Keratinocyte (primary cell): ENCODE data around the gene TBX18. TPM values are rescaled to one million over a fixed set of nuclear protein-coding genes. Genes with fewer than 3 reads are reported as not detected.

ENCODE experiments used
- DNase-seq: peaks from one replicate; pipeline ENCODE4 v3.0.0-alpha.2; 2011; ENCODE audit warnings: low read depth, missing footprints, low spot score
- FAIRE-seq: peaks from 2 replicates; lab custom pipeline; 2011; peaks lifted over from hg19 to GRCh38; lab: Jason Lieb, UNC
- H2AFZ ChIP-seq: 2 replicates; pipeline ENCODE4 v1.6.0; 2012; ENCODE audit warnings: low read length, control low read depth, inconsistent platforms; ENCODE audit not compliant: control insufficient read depth
- H3K27ac ChIP-seq: 2 replicates; pipeline ENCODE4 v1.5.1; 2011; ENCODE audit warnings: low read length; ENCODE audit not compliant: control insufficient read depth, insufficient read depth
- H3K27me3 ChIP-seq: 3 replicates; pipeline ENCODE4 v1.6.0; 2011; ENCODE audit warnings: low read length; ENCODE audit not compliant: control insufficient read depth, insufficient read depth; ENCODE audit errors: extremely low read depth
- H3K36me3 ChIP-seq, 2 experiments: 2 replicates in 1 of 2; 3 replicates in 1 of 2; pipeline ENCODE4 v1.5.1; 2011; ENCODE audit warnings: low read length in 2 of 2, mild to moderate bottlenecking in 1 of 2; ENCODE audit not compliant: control insufficient read depth in 2 of 2, insufficient read depth in 2 of 2; ENCODE audit errors: extremely low read depth in 1 of 2
- H3K4me1 ChIP-seq: 3 replicates; pipeline ENCODE4 v1.5.1; 2011; ENCODE audit warnings: low read length; ENCODE audit not compliant: control insufficient read depth, insufficient read depth; ENCODE audit errors: extremely low read depth
- H3K4me2 ChIP-seq: 3 replicates; pipeline ENCODE4 v1.6.0; 2011; ENCODE audit warnings: low read depth, low read length; ENCODE audit not compliant: control insufficient read depth, insufficient read depth; ENCODE audit errors: extremely low read depth
- H3K4me3 ChIP-seq, 3 experiments: fragments of 200-600 bp in 1 of 3; sonication (generic) in 1 of 3; 2 replicates in 2 of 3; 3 replicates in 1 of 3; pipeline ENCODE4 v1.5.1; 2011 to 2016; ENCODE audit warnings: low read length in 3 of 3, mild to moderate bottlenecking in 3 of 3, control low read depth in 2 of 3, inconsistent platforms in 1 of 3, low read depth in 1 of 3, mixed read lengths in 1 of 3, mixed run types in 1 of 3, moderate library complexity in 1 of 3; ENCODE audit not compliant: control insufficient read depth in 2 of 3, insufficient read depth in 2 of 3; ENCODE audit errors: extremely low read depth in 1 of 3
- H3K79me2 ChIP-seq: 2 replicates; pipeline ENCODE4 v1.6.0; 2012; ENCODE audit warnings: low read length; ENCODE audit not compliant: control insufficient read depth, insufficient read depth
- H3K9ac ChIP-seq: 3 replicates; pipeline ENCODE4 v1.6.0; 2011; ENCODE audit warnings: low read length; ENCODE audit not compliant: control insufficient read depth, insufficient read depth; ENCODE audit errors: extremely low read depth
- H3K9me1 ChIP-seq: 3 replicates; pipeline ENCODE4 v1.6.0; 2011; ENCODE audit warnings: low read length; ENCODE audit not compliant: control insufficient read depth, insufficient read depth; ENCODE audit errors: extremely low read depth
- H3K9me3 ChIP-seq: 2 replicates; pipeline ENCODE4 v1.5.1; 2012; ENCODE audit warnings: low read depth, low read length; ENCODE audit not compliant: control insufficient read depth
- H4K20me1 ChIP-seq: 3 replicates; pipeline ENCODE4 v1.6.0; 2011; ENCODE audit warnings: low read length; ENCODE audit not compliant: control insufficient read depth, insufficient read depth; ENCODE audit errors: extremely low read depth
- CTCF ChIP-seq, 3 experiments: IDR thresholded peaks in 1 of 3; conservative IDR thresholded peaks in 1 of 3; optimal IDR thresholded peaks in 1 of 3; 2 replicates in 2 of 3; 3 replicates in 1 of 3; pipeline versions ENCODE3 to v1.5.1; 2011; ENCODE audit warnings: low read length in 3 of 3, mild to moderate bottlenecking in 3 of 3, moderate library complexity in 2 of 3, control low read depth in 1 of 3, inconsistent platforms in 1 of 3; ENCODE audit not compliant: insufficient read depth in 2 of 3; ENCODE audit errors: extremely low read depth in 1 of 3
- EZH2 ChIP-seq: IDR thresholded peaks from one replicate; pipeline ENCODE4 v1.6.1; 2012; ENCODE audit warnings: inconsistent platforms, mild to moderate bottlenecking, low read length, moderate library complexity
- dilution Hi-C: fragments of 300-500 bp; cut with MboI; formaldehyde crosslinking; loops from one replicate; pipeline ENCODE4 v1.7.0; 2020; ENCODE audit warnings: low sequenced_read_pairs; ENCODE audit not compliant: extremely low pct_ligation_motif_present
- polyA plus RNA-seq, 5 experiments: library from polyadenylated mRNA; depleted of rRNA in 3 of 5; stranded (reverse) in 3 of 5; stranded (forward) in 1 of 5; unstranded in 1 of 5; fragments of >200 nt; gene quantifications; 1 replicate in 1 of 5; 2 replicates in 3 of 5; 3 replicates in 1 of 5; pipeline versions ENCODE4 v1.2.1 to v1.2.3, GENCODE V29; 2011 to 2012; ENCODE audit warnings: missing spikeins in 2 of 5, low read depth in 1 of 5, low replicate concordance in 1 of 5

TBX18 gene
- polyA plus RNA-seq, 1 donor (not counting 4 experiments of a cell fraction or from before 2014, with no cell fraction given) = 0.03 TPM

- Histone ChIP-seq H3K4me2 (no peak overlapping the region), H3K27me3 (no peaks in the 10 kb centered on the region), H3K36me3 (no peaks in the 10 kb centered on the region), H3K9ac (no peak overlapping the region), H3K9me3 (no peaks in the 10 kb centered on the region), H3K9me1 (no peaks in the 10 kb centered on the region), H3K4me3 (no peak overlapping the region), H3K27ac (no peak overlapping the region), H4K20me1 (no peaks in the 10 kb centered on the region), H2AFZ (no peak overlapping the region), H3K79me2 (no peaks in the 10 kb centered on the region), H3K4me1 (no peaks in the 10 kb centered on the region)
- TF ChIP-seq EZH2 (no peak), CTCF (optimal IDR thresholded peaks at IDR 0.05 in 1 of 3, IDR thresholded peaks at IDR 0.05 in 1 of 3, conservative IDR thresholded peaks at IDR 0.05 in 1 of 3; ENCODE audit: extremely low read depth in 1 of 3, insufficient read depth in 2 of 3, low read length in 3 of 3) (no peak)
- FAIRE-seq = no peak
- dilution Hi-C loops = no loop called here
- DNase-seq = no peak
Measured at GRCh38 chr6:84665401-84665800, 99.0 kb downstream of the TBX18 start.

DNA sequence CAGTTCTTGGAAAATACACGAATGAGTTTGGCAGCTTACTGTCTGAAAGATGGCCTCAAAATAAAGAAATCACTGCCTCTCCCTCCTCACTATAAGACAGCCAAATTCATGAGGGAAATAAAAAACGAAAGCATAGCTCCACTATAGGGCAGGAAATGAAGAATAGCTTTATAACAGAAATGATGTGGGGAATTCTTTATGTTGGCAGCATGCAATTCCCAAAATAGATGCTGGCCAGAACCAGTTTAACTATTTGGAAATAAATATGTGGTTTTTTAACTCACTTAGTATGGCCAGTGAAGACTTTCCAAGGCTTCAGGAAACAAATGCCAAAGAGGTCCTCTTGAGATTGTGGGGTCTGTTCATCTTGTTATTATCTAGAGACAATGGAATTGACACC, 100.5 kb downstream of the TBX18 start:
- DNase-seq = no peak
- Histone ChIP-seq H2AFZ (no peak overlapping the region), H3K36me3 (no peaks in the 10 kb centered on the region), H3K4me3 (no peak overlapping the region), H3K27ac (no peak overlapping the region), H4K20me1 (no peaks in the 10 kb centered on the region), H3K9ac (no peak overlapping the region), H3K9me3 (no peaks in the 10 kb centered on the region), H3K4me2 (no peak overlapping the region), H3K4me1 (no peaks in the 10 kb centered on the region), H3K9me1 (no peaks in the 10 kb centered on the region), H3K27me3 (no peaks in the 10 kb centered on the region), H3K79me2 (no peaks in the 10 kb centered on the region)
- TF ChIP-seq EZH2 (no peak), CTCF (optimal IDR thresholded peaks at IDR 0.05 in 1 of 3, IDR thresholded peaks at IDR 0.05 in 1 of 3, conservative IDR thresholded peaks at IDR 0.05 in 1 of 3; ENCODE audit: extremely low read depth in 1 of 3, insufficient read depth in 2 of 3, low read length in 3 of 3) (no peak)
- dilution Hi-C loops = no loop called here
- FAIRE-seq = no peak
